Adrenal gland (tissue), 12 donors: ENCODE results near the gene PPFIA2. TPM values are rescaled to one million over a fixed set of nuclear protein-coding genes. Genes with fewer than 3 reads are reported as not detected.

Source experiments
- DNase-seq, 7 donors: peaks; one replicate each; pipeline ENCODE4 v3.0.0-alpha.2; 2019 to 2020
- H3K27ac ChIP-seq, 5 donors: fragments of 200-600 bp; sonication (generic) in 4 of 5; 1 replicate in 3 of 5; 2 replicates in 2 of 5; pipeline versions ENCODE4 v1.5.1 to v1.8.0; 2016 to 2020; ENCODE audit warnings: mild to moderate bottlenecking in 1 of 5
- H3K27me3 ChIP-seq: fragments of 200-600 bp; 2 replicates; pipeline ENCODE4 v1.8.0; 2021
- H3K36me3 ChIP-seq, 2 donors: fragments of 200-600 bp; replicated peaks in 1 of 2; 1 replicate in 1 of 2; 2 replicates in 1 of 2; pipeline versions ENCODE4 v1.5.1 to v1.8.0; 2018 to 2022
- H3K4me1 ChIP-seq, 2 donors: fragments of 200-600 bp; replicated peaks in 1 of 2; 1 replicate in 1 of 2; 2 replicates in 1 of 2; pipeline versions ENCODE4 v1.5.1 to v1.8.0; 2018 to 2021
- H3K4me3 ChIP-seq, 4 donors: fragments of 200-600 bp; sonication (generic) in 3 of 4; one replicate each; pipeline ENCODE4 v1.5.1; 2016 to 2018
- H3K9me3 ChIP-seq, 3 donors: fragments of 200-600 bp; sonication (generic) in 1 of 3; replicated peaks in 1 of 3; 1 replicate in 2 of 3; 2 replicates in 1 of 3; pipeline versions ENCODE4 v1.5.1 to v1.8.0; 2016 to 2021
- POLR2A ChIP-seq, 2 donors: fragments of 450-650 bp; IDR thresholded peaks; one replicate each; pipeline ENCODE4 v1.6.1; 2017; ENCODE audit warnings: antibody characterized with exemption in 2 of 2, mild to moderate bottlenecking in 2 of 2, moderate library complexity in 1 of 2
- WGBS, 4 donors: extraction: QIAGEN DNeasy Blood & Tissue Kit in 2 of 4; methylation state at CpG; one replicate each; pipeline versions ENCODE4 v1.1.5 to v1.1.7; 2013 to 2017; 5-methylcytosine and 5-hydroxymethylcytosine counted together
- intact Hi-C, 2 donors: fragments of 100-400 bp; cut with DNase I; formaldehyde crosslinking; loops; one replicate each; pipeline versions ENCODE4 v1.14.1 to v1.15.0; 2022 to 2023
- polyA plus RNA-seq, 3 donors: library from polyadenylated mRNA; stranded (reverse); fragments of 200-250 nt in 2 of 3; fragments of 350-450 nt in 1 of 3; fragmentation: Illumina TruSeq in 1 of 3; extraction: RNeasy Lipid Tissue Mini Kit (QIAGEN cat#74804) in 1 of 3; gene quantifications; one replicate each; pipeline ENCODE4 v1.2.3, GENCODE V29; 2013 to 2014
- total RNA-seq, 9 donors: library from RNA; depleted of rRNA in 4 of 9; stranded (reverse); fragments of >200 nt in 4 of 9; fragments of 120-200 nt in 1 of 9; fragmentation: NEBNext Ultra II Directional in 1 of 9; extraction: Animal tissue kit (Norgen Biotek cat#: 25700) in 1 of 9; gene quantifications; one replicate each; pipeline versions ENCODE4 v1.1.0 to v1.2.4, GENCODE V29; 2013 to 2023
- TF ChIP-seq, protein P1 (sequence below), 6 experiments: fragments of 450-650 bp in 4 of 6; fragments of 200-600 bp in 2 of 6; sonication (generic) in 1 of 6; IDR thresholded peaks; 1 replicate in 5 of 6; 2 replicates in 1 of 6; pipeline versions ENCODE4 v1.5.1 to v1.8.0; 2016 to 2021; ENCODE audit warnings: antibody characterized with exemption in 6 of 6, mild to moderate bottlenecking in 2 of 6, moderate library complexity in 1 of 6
- donor health status: healthy with polysubstance abuse.
- donor health status: Bipolar disorder and iron deficiency.
- donor health status: DM: yes; HTN: yes; CAD: no.
- donor health status: DM: no; HTN: no; CAD: no.
- donor health status: DM: no; HTN: no; CAD: no.
- donor health status: DM: yes; HTN: yes; CAD: no.

The PPFIA2 gene
- total and polyA plus RNA-seq, 12 donors = 0.35 to 16.4 (median 2.4) TPM

DNA sequence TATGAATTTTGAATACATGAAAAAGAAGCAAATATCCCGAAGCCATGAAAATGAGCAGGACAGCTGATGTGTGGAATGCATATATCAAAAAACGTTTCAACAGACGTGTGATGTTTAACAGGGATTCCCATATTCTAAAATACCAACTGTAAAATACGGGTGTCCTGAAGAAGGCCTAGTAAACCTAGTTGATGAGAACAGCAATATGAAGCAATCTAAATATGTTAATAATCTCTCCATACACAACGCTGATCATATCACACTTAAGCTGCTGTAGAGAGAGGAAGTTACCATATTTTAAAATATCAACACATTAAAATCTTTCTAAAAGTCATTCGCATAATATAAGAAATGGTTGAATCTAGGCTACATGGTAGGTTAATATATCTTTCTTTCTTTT, 317.5 kb downstream of the PPFIA2 start:
- H3K4me1 ChIP-seq = no peaks in the 10 kb centered on the region
- no peaks in the 10 kb centered on the region for H3K27me3 ChIP-seq
- no peaks in the 10 kb centered on the region for H3K9me3 ChIP-seq
- no peak overlapping the region for H3K27ac ChIP-seq
- WGBS, 4 donors = 76 to 85% (median 85%) methylated on average over 6 of the region's 6 CpGs
- no peak for DNase-seq
- intact Hi-C loops = no loop called here
- no peak for TF ChIP-seq POLR2A (IDR thresholded peaks at IDR 0.05)
- TF ChIP-seq, protein P1, sequence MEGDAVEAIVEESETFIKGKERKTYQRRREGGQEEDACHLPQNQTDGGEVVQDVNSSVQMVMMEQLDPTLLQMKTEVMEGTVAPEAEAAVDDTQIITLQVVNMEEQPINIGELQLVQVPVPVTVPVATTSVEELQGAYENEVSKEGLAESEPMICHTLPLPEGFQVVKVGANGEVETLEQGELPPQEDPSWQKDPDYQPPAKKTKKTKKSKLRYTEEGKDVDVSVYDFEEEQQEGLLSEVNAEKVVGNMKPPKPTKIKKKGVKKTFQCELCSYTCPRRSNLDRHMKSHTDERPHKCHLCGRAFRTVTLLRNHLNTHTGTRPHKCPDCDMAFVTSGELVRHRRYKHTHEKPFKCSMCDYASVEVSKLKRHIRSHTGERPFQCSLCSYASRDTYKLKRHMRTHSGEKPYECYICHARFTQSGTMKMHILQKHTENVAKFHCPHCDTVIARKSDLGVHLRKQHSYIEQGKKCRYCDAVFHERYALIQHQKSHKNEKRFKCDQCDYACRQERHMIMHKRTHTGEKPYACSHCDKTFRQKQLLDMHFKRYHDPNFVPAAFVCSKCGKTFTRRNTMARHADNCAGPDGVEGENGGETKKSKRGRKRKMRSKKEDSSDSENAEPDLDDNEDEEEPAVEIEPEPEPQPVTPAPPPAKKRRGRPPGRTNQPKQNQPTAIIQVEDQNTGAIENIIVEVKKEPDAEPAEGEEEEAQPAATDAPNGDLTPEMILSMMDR (IDR thresholded peaks at IDR 0.05) = no peak
- no peaks in the 10 kb centered on the region for H3K36me3 ChIP-seq
- H3K4me3 ChIP-seq = no peak overlapping the region

DNA sequence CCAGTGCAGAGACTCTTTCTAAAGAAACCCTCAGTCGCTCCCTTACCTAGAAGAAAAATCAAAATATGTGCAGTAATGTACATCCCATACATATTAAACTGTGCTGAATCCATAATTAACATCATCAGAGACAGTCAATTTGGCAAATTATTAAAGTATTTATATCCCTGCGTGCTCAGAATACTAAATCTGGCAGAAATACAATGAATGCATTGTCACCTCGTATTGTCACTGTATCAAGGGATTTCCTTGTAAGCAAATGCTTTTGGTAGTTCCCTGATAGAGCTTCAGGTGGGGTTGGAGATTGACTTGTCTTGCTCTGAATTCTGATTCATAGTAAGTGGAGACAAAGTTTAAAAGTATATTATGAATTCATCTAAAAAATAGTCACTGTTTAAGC, 319.1 kb downstream of the PPFIA2 start:
- Histone ChIP-seq H3K9me3 (no peaks in the 10 kb centered on the region), H3K4me3 (no peak overlapping the region), H3K27me3 (no peaks in the 10 kb centered on the region), H3K36me3 (no peaks in the 10 kb centered on the region), H3K4me1 (no peaks in the 10 kb centered on the region), H3K27ac (no peak overlapping the region)
- 54 to 67% (median 61%) methylated on average over 3 of the region's 3 CpGs for WGBS, 4 donors
- no peak for DNase-seq
- intact Hi-C loops = no loop called here
- no peak for TF ChIP-seq POLR2A (IDR thresholded peaks at IDR 0.05)
- TF ChIP-seq, protein P1 (IDR thresholded peaks at IDR 0.05) = no peak

DNA sequence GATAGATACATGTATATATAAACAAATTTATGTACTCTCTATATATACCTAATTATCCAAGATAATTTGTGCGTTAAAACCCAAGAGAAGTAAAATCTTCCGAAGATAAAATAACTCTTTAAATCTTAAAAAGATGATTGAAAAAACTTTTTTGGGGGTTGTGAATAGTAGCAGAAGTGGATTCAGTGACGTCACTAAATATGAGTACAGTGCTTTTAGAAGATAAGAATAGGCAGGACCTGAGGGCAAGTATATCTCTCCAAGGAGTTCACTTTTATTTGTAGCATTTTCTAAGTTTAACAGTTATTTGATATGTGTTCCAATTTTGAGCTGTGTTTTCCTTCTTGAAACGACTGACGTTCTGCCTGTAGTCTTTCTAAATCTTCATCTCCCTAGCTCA, 319.8 kb downstream of the PPFIA2 start:
- Histone ChIP-seq H3K4me3 (no peak overlapping the region), H3K27ac (no peak overlapping the region), H3K9me3 (no peaks in the 10 kb centered on the region), H3K36me3 (no peaks in the 10 kb centered on the region), H3K27me3 (no peaks in the 10 kb centered on the region), H3K4me1 (no peaks in the 10 kb centered on the region)
- WGBS, 4 donors = 68 to 73% (median 71%) methylated on average over 5 of the region's 5 CpGs
- TF ChIP-seq, protein P1 (IDR thresholded peaks at IDR 0.05) = no peak
- TF ChIP-seq POLR2A (IDR thresholded peaks at IDR 0.05) = no peak
- no peak for DNase-seq
- intact Hi-C loops = no loop called here

DNA sequence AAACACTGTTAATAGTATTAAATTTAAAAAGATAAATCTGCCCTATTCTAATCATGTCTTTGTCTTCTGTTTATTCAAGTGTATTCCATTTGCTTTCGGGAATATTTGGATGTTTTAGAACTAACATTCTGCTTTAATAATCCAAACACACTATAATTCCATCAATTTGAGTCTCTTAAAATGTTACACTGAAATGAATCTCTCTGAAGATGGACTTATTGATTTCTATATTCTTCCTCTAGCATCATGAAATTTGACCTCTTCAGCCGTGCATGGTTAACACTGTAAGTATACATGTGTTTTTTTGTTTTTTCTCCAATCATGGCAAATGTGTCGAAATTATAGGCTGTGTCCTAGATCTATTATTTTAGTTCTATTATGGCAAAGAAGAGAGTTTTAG, 342.1 kb downstream of the PPFIA2 start:
- DNase-seq = no peak
- 56 to 68% (median 57%) methylated on average over 3 of the region's 3 CpGs for WGBS, 4 donors
- Histone ChIP-seq H3K27me3 (no peaks in the 10 kb centered on the region), H3K36me3 (no peaks in the 10 kb centered on the region), H3K4me3 (no peak overlapping the region), H3K4me1 (no peaks in the 10 kb centered on the region), H3K9me3 (no peaks in the 10 kb centered on the region), H3K27ac (no peak overlapping the region)
- TF ChIP-seq, protein P1 (IDR thresholded peaks at IDR 0.05) = no peak
- TF ChIP-seq POLR2A (IDR thresholded peaks at IDR 0.05) = no peak
- intact Hi-C loops = no loop called here
